ENCODE measurements around the gene PRSS38.

The PRSS38 gene

GRCh38 chr1:227791425-227792143 lies 23.9 kb upstream of the PRSS38 start:
- DNase-seq = no peak
- intact Hi-C loops (cut with DNase I) = no loop called here

DNA sequence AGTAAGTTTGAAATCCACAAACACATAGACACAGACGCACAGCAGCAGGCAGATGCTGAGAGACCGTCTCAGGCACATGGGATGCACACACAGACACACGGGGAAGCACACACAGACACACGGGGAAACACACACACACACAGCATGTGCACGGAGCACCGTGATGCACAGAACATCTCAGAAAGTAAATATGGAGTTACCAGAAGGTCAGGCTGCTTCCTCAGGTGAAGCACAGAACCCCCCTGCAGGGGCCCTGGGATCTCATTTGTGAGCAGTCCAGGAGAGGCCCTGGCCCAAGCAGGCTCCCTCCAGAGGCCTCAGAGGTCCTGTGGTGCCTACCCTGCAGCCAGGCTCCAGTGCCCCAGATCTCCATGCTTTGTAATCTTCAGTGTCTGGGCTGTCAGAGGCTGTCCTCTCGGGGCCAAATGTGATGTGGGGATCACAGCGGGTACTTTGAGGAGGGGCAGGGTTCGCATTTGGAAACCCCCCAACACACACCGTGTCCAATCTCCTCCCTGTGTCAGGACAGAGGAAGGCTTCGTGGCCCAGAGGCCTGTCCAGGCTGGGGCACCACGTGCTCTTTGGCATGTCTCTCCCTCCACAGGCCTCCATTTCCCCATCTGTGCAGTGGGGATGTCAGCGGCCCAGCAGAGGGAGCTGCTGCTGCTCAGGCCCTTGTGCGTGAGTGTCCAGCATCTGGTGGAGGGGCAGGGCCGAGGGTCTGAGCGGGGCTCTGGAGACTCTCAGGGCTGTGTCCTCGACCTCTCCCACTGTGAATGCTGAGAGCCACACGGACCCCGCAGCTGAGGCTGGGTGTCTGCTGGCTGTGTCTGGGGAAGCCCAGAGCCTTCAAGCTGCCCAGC lies 23.0 kb upstream of the PRSS38 start:
- intact Hi-C loops (cut with DNase I) = no loop called here
- DNase-seq = peak in 1 of 10 donors; percentile 81

DNA sequence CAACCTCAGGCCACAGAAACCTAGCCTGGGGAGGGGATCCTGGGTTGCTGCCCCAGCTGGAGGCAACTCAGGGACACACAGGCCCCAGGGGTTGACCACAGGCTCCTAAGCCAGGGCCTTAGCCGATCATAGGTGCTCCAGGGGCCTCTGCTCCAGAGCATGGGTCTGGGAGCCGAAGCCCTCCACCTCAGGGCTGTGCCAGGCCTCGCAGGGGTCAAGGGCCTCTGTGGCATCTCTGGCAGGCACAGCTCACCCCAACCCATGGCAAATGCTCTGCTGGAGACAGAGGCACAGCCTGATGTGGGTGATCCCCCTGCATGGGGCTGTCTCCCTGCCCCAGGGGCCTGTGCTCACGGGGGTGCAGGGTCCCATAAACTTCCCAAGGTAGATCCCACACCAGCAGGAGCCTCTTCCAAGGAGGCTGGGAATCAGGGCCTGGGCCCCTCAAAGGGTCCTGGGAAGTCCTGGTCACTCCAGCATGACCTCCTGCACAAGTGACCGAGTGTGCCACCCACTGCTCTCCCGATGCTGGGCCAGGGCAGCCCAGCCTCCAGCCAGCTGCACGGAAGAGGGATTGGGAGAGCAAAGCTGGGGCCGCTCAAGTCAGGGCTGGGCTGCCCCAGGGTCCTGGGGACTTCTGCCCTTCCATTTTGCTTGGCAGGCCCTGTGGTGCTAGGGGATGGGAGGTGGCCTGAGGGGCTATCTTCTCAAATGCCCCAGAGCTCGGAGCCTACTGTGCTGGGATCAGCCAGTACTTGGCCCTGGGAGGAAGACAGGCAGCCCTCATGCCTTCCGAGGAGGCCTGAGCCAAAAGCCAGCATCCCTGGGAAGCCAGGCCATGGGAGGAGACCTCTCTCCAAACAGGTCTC lies 22.2 kb upstream of the PRSS38 start:
- DNase-seq = peak in 1 of 10 donors; percentile 77

DNA sequence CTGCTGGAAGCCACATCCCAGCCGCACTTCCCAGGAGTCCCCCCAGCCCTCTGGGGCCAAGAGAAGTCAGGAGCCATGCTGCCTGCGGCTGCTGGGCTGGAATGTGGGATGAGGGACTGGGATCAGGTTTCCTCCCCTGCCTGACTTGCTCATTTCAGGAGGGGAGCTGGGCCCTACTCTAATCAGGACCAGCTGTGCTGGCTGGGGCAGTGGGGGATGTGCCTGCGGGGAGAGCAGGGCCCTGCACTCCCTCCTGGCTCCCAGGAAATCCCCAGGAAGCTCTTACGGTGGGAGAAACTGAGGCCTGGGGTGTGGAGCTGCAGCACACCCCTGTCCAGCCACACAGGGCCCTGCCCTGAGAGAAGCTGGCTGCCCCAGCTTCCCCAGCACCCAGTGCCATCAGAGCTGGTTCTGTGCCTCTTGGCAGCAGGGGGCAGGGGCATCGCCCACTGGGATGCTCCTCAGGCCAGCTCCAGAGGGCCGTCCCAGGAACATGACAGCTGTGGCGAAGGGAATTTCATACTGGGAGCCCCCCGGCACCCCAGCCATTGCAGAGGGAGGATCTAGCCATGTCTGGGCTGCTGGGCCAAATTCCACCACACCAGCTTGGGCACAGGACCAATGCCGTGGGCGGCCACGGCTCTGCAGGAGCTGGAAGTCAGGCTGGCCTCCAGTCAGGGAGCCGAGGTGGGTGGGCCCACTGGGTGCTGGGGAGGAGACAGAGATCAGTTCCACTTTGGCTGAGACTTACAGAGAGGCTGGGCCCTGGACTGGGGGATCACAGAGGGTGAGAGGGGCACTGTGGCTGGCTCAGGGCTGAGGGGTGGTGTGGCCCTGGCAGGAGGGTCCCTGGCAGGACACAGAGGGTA lies 21.3 kb upstream of the PRSS38 start:
- peak in 3 of 10 donors; percentile 50 to 93 (median 91) for DNase-seq
- intact Hi-C loops (cut with DNase I) = no loop called here

More for the DNA sequence above, 22.2 kb upstream of the PRSS38 start:
- intact Hi-C loops (cut with DNase I) = no loop called here

GRCh38 chr1:227794817-227795192 lies 20.7 kb upstream of the PRSS38 start:
- DNase-seq = peak in 1 of 10 donors; percentile 84
- intact Hi-C loops (cut with DNase I) = no loop called here

DNA sequence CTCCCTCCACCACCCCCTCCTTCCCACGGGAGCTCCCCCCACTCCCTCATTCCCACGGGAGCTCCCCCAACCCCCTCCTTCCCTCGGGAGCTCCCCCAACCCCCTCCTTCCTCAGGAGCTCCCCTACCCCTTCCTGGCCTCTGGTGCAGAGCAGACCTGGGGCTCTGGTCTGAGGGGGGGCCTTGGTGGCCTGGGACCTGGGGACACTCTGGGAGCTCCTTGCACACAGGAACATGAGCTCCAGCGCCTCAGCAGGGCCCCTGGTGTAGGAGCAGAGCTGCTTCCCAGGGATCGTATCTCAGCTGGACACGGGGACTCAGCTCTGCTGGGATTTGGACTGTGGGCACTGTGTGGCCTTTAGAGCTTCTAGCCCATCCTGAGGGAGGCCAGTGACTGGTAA lies 19.7 kb upstream of the PRSS38 start:
- DNase-seq = peak in 1 of 10 donors; percentile 70
- intact Hi-C loops (cut with DNase I) = no loop called here

DNA sequence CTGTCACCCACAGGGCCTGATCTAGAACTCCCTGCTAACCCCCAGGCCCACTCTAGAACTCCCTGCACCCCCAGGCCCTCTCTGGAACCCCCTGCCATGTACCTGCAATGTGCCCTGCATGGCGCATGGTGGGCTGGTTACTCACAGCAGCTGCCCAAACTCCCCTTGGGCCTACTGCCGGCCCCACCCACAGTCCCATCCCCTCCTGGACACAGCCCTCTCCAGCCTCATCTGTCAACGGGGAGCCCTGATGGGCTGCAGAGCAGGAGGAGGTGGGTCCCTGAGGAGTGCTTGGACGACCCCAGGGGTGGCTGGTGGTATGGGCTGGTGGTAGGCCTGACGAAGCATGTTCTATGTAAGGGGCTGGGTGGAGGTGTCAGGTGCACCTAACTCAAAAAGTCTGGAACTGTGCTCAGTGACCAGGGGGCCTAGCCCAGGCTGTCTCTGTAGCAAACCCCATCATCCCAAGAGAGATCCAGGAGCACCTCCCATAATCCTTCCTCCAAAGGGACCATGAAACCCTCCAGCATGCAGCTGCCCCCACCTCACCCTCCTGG lies 19.0 kb upstream of the PRSS38 start:
- DNase-seq = peak in 1 of 10 donors; percentile 61
- intact Hi-C loops (cut with DNase I) = no loop called here

- intact Hi-C loops (cut with DNase I) = no loop called here
- peak in 1 of 10 donors; percentile 67 for DNase-seq
These were observed 18.3 kb upstream of the PRSS38 start for GRCh38 chr1:227797144-227797543.

DNA sequence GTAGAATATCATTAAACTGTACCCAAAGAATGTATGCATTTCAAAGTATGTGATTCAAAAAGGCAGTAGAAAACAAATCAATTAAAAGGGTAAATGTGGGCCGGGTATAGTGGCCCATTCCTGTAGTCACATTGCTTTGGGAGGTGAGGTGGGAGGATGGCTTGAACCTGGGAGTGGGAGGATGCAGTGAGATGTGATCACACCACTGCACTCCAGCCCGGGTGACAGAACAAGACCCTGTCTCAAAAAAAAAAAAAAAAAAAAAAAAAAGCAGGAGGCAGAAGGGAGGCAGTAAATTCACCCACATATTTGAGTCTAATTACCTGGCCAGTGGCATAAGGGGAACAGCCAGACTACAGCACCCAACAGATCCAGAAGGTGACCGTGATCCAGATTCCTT lies 17.9 kb upstream of the PRSS38 start:
- no peak for DNase-seq
- intact Hi-C loops (cut with DNase I) = no loop called here

DNA sequence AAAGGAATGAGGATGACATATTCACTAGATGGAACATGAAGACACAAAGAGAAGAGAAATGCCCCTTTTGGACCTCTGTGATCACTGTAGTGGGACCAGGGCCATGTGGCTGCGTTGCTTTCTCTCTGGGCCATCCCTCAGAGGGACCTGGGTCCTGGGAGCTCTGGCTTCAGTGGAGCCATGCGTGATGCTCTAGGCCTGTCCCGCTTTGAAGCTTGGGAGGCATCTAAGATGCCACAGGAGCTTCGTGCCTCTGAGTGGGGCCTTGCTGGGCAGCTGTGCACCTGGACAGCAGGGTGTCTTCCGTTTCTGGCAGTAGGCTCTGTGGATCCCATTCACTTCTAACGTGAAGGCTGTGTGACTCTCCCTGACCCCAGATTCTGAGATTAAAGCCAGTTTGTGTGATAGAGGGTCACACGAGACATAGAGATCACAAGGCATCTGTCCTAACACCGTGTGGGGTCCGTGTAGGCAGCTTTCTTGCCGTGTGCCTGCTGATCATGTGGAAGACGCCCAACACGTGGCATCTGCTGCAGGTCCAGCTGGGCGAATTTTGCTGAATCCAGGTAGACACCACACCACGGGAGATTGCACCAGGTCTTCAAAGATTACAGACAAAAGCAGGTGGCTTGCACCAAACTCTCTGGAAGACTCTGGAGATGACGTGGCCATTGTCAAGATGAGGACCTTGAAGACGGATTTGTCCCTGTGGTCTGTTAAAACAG lies 17.2 kb upstream of the PRSS38 start:
- intact Hi-C loops (cut with DNase I) = no loop called here
- DNase-seq = no peak

GRCh38 chr1:227799756-227800155 lies 15.7 kb upstream of the PRSS38 start:
- intact Hi-C loops (cut with DNase I) = no loop called here

DNA sequence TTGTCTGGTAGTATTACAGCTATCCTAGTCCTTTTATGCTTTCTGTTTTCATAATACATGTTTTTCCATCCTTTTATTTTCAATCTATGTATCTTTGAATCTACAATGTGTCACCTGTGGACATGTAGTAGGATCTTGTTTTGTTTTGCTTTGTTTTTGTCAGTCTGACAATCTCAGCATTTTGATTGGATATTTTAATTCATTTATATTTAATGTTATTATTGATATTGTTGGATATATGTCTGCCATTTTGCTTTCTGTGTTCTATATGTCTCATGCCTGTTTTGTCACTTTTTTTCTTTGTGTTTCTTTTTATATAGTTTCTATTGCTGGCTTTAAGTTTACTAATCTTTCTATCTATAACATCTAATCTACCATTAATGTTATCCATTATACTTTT lies 11.5 kb upstream of the PRSS38 start:
- intact Hi-C loops (cut with DNase I) = no loop called here
- DNase-seq = no peak

More at GRCh38 chr1:227799756-227800155, 15.7 kb upstream of the PRSS38 start:
- no peak for DNase-seq

DNA sequence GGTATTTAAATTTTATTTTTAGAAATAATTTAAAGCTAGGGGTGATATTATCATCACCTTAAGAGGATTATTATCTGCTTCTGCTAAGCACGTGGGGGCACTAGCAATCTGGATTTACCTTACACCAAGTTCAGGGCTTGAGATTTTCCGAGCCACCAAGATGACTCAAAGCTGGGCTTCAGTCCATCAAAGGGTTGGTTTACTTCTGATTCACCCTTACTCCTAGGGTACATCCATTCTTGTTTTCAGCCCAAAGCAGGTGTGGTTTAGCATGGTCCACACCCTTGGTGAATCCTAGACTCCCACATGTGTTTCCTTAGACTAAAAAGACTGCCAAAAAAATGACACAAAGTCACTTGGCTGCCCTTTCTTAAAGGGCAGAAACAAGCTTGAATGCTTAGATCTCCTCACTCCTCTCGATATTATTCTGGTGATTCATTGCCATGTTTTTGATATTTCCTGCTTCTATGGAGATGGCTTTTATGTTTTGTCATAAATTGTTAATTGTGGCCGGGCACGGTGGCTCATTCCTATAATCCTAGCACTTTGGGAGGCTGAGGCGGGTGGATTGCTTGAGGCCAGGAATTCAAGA lies 9.8 kb upstream of the PRSS38 start:
- intact Hi-C loops (cut with DNase I) = no loop called here
- DNase-seq = no peak

- intact Hi-C loops (cut with DNase I) = no loop called here
- no peak for DNase-seq
These were observed 6.9 kb upstream of the PRSS38 start for GRCh38 chr1:227808566-227808965.

DNA sequence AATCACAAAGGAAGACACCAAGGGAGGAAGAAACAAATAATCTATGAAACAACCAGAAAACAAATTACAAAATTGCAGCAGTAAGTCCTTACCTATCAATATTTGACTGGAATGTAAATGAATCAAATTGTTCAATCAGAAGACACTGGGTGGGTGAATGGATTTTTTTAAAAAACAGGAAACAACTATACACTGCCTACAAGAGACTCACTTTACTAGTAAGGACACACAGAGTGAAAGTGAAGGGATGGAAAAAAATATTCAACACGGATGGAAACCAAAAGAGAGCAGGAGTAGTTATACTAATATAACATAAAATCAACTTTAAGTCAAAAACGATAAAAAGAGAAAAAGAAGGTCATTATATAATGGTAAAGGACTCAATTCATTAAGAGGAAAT lies 6.4 kb upstream of the PRSS38 start:
- intact Hi-C loops (cut with DNase I) = no loop called here
- DNase-seq = no peak

- intact Hi-C loops (cut with DNase I) = no loop called here
- no peak for DNase-seq
These were observed 1.5 kb upstream of the PRSS38 start for GRCh38 chr1:227813962-227814361.

DNA sequence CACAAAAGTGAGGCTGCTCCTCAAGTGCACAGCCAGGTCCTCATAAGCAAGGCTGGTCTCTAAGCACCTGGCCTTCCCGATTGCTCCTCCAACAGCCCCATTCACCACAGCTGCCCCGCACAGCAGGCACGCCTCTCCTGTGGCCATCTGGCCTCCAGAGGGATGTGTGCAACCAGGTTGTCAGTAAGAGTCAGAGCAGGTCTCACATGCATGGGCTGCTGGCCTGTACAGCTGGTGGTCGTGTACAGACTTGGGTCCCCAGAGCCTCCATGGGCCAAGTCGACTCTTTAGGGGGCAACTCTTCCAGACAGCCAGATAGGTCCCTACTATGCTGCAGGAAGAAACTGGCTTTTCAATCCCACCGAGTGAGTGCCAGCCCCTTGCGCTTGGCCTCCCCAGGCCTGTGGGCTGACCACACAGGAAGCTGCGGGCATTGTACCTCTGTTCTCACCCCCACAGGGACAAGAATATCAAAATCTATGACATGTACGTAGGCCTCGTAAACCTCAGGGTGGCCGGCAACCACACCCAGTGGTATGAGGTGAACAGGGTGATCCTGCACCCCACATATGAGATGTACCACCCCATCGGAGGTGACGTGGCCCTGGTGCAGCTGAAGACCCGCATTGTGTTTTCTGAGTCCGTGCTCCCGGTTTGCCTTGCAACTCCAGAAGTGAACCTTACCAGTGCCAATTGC lies 1.4 kb downstream of the PRSS38 start:
- intact Hi-C loops (cut with DNase I) = no loop called here

GRCh38 chr1:227823537-227823936 lies 8.1 kb downstream of the PRSS38 start:
- intact Hi-C loops (cut with DNase I) = no loop called here
- DNase-seq = no peak

More for the DNA sequence above, 1.4 kb downstream of the PRSS38 start:
- DNase-seq = peak in 1 of 10 donors; percentile 36
